ENCODE data around the gene SEMA4C.

DNA sequence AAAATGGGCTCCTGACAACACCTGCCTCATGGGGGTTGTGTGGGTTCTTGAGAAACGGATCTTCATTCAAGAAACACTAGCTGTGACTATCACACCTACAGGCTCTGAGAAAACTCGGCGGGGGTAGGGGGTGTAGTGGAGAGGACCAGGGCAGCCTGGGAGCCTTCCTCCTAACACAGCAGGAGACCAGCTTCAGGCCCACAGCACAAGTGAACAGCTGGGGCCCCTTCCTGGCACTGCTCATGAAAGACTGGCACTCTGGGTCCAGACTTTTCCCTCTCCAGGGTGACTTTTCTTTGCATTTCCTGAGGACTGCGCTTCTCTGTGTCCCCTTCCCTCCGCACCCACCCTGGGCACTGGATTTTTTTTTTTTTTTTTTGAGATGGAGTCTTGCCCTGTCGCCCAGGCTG, 7.2 kb upstream of the SEMA4C start:
- TF ChIP-seq CTCF (IDR thresholded peaks at IDR 0.05): no peak
- TF ChIP-seq POLR2A (IDR thresholded peaks at IDR 0.05): no peak

All from heart left ventricle (tissue), 13 donors.